ENCODE measurements around the gene ITGA8. TPM values are rescaled to one million over a fixed set of nuclear protein-coding genes. Genes with fewer than 3 reads are reported as not detected.
"Not testable (repeated sequence)": the region's sequence is repeated elsewhere in the genome, so short reads cannot be mapped to it uniquely, and the experiment has no call there.

The ITGA8 gene
- total and polyA plus RNA-seq, 7 experiments from 2014 or later: not detected

DNA sequence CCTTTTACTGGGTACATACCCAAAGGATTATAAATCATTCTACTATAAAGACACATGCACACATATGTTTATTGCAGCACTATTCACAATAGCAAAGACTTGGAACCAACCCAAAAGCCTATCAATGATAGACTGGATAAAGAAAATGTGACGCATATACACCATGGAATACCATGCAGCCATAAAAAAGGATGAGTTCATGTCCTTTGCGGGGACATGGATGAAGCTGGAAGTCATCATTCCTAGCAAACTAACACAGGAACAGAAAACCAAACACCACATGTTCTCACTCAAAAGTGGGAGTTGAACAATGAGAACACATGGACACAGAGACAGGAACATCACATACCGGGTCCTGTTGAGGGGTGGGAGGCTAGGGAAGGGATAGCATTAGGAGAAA lies 88.5 kb downstream of the ITGA8 start:
- H3K4me1 Mint-ChIP-seq: not testable (repeated sequence)

DNA sequence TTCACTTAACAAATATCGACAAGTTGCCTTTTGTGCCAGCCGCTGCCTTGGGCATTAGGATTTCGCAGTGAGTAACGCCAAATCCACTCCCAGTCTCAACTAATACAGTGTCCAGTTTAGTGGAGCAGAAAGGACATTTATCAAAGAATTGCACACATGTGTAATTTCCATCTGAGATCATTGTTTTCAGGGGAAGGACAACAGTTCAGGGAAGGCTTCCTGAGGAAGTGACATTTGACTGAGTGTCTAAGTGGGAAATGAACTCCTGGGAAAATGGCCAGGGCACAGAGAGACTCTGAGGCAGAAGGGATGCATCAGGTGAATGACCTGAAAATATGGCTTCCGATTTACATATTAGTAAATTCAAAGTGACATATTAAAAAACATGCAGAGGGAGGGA lies 89.4 kb downstream of the ITGA8 start:
- CTCF ChIA-PET: no interaction called here
- Mint-ChIP-seq H3K4me1 (no peaks in the 10 kb centered on the region), H3K27me3 (peaks cover 0 to 16% (median 10%) of the 10 kb centered on the region in 5 donors)

More for the DNA sequence above, 88.5 kb downstream of the ITGA8 start:
- H3K4me3 Mint-ChIP-seq; H3K27me3 ChIP-seq (ENCODE audit: control insufficient read depth in 2 of 2, insufficient read depth in 2 of 2, low read length in 2 of 2); H3K9me3 ChIP-seq (ENCODE audit: control insufficient read depth in 2 of 3, low read length in 3 of 3); H3K27ac ChIP-seq (ENCODE audit: low read depth, low read length); H3K27ac Mint-ChIP-seq; POLR2A ChIA-PET; ATAC-seq; intact Hi-C loops (cut with micrococcal nuclease); CTCF ChIA-PET; H3K36me3 Mint-ChIP-seq; H3K4me3 ChIP-seq (ENCODE audit: low read length); H3K9me3 Mint-ChIP-seq; DNase-seq; H3K36me3 ChIP-seq (ENCODE audit: control insufficient read depth in 2 of 3, insufficient read depth in 3 of 3, low read length in 3 of 3); H3K4me1 ChIP-seq (ENCODE audit: control insufficient read depth in 2 of 2, insufficient read depth in 2 of 2, low read length in 2 of 2): not testable (repeated sequence)
- peaks cover 0 to 16% (median 13%) of the 10 kb centered on the region in 5 donors for H3K27me3 Mint-ChIP-seq

DNA sequence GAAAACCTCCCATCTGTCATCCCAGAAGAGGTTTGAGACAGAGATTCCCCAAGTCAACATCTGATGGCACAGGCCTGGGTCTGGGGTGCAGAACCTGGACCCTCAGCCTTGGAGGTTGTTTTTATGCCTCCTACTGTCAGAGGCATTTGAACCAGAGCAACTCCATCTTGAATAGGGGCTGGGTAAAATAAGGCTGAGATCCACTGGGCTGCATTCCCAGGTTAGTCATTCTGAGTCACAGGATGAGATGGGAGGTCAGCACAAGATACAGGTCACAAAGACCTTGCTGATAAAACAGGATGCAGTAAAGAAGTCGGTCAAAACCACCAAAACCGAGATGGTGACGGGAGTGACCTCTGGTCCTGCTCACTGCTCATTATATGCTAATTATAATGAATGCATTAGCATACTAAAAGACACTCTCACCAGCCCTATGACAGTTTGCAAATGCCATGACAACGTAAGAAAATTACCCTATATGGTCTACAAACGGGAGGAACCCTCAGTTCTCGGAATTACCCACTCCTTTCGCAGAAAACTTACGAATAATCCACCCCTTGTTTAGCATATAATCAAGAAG lies 92.0 kb downstream of the ITGA8 start:
- Histone ChIP-seq H3K36me3 (ENCODE audit: control insufficient read depth in 2 of 3, insufficient read depth in 3 of 3, low read length in 3 of 3) (no peaks in the 10 kb centered on the region), H3K9me3 (ENCODE audit: control insufficient read depth in 2 of 3, low read length in 3 of 3) (no peaks in the 10 kb centered on the region), H3K4me1 (ENCODE audit: control insufficient read depth in 2 of 2, insufficient read depth in 2 of 2, low read length in 2 of 2) (no peaks in the 10 kb centered on the region), H3K4me3 (ENCODE audit: low read length) (no peak overlapping the region), H3K27ac (ENCODE audit: low read depth, low read length) (no peak overlapping the region), H3K27me3 (ENCODE audit: control insufficient read depth in 2 of 2, insufficient read depth in 2 of 2, low read length in 2 of 2) (no peaks in the 10 kb centered on the region)
- ATAC-seq (no peak), DNase-seq (no peak)
- Mint-ChIP-seq H3K4me1 (peaks cover 0 to 1% (median 0%) of the 10 kb centered on the region in 7 donors), H3K27me3 (peaks cover 0 to 16% (median 10%) of the 10 kb centered on the region in 5 donors), H3K27ac (no peak overlapping the region), H3K4me3 (no peak overlapping the region), H3K9me3 (peaks cover 0 to 5% (median 1%) of the 10 kb centered on the region in 11 donors), H3K36me3 (peaks cover 0 to 4% (median 0%) of the 10 kb centered on the region in 5 donors)
- ChIA-PET CTCF (no interaction called here), POLR2A (no interaction called here)
- intact Hi-C loops (cut with micrococcal nuclease): no loop called here

More for the DNA sequence above, 89.4 kb downstream of the ITGA8 start:
- ATAC-seq (no peak), DNase-seq (no peak)
- Histone ChIP-seq H3K36me3 (ENCODE audit: control insufficient read depth in 2 of 3, insufficient read depth in 3 of 3, low read length in 3 of 3) (no peaks in the 10 kb centered on the region), H3K4me1 (ENCODE audit: control insufficient read depth in 2 of 2, insufficient read depth in 2 of 2, low read length in 2 of 2) (no peaks in the 10 kb centered on the region), H3K9me3 (ENCODE audit: control insufficient read depth in 2 of 3, low read length in 3 of 3) (no peaks in the 10 kb centered on the region), H3K27ac (ENCODE audit: low read depth, low read length) (no peak overlapping the region), H3K4me3 (ENCODE audit: low read length) (no peak overlapping the region), H3K27me3 (ENCODE audit: control insufficient read depth in 2 of 2, insufficient read depth in 2 of 2, low read length in 2 of 2) (no peaks in the 10 kb centered on the region)
- no peak overlapping the region for H3K4me3 Mint-ChIP-seq
- H3K36me3 Mint-ChIP-seq: peaks cover 0 to 4% (median 0%) of the 10 kb centered on the region in 5 donors
- POLR2A ChIA-PET: no interaction called here
- intact Hi-C loops (cut with micrococcal nuclease): no loop called here
- peaks cover 0 to 5% (median 1%) of the 10 kb centered on the region in 11 donors for H3K9me3 Mint-ChIP-seq
- no peak overlapping the region for H3K27ac Mint-ChIP-seq

DNA sequence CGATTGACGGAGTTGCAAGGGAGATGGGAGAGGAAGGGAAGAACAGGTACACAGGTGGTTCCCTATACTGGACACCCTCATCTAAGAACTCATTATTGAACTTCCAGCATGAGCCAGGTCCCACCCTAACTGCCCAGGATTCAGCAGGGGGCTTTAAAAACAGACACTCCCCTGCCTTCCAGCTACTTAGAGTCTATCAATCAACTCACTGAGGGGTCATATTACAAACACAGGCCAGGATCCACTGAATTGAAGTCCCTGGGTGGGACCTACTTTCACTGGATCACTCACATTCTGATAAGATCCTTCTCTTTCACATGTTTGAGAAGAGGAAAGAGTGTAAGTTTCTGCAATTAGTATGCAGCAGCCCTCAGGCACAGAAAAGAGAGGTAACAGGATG lies 92.8 kb downstream of the ITGA8 start:
- H3K9me3 ChIP-seq (ENCODE audit: control insufficient read depth in 2 of 3, low read length in 3 of 3): no peaks in the 10 kb centered on the region
- H3K4me3 ChIP-seq (ENCODE audit: low read length): no peak overlapping the region
- Mint-ChIP-seq H3K27me3 (peaks cover 0 to 16% (median 13%) of the 10 kb centered on the region in 5 donors), H3K36me3 (peaks cover 0 to 4% (median 0%) of the 10 kb centered on the region in 5 donors), H3K27ac (no peak overlapping the region), H3K9me3 (peaks cover 0 to 5% (median 1%) of the 10 kb centered on the region in 11 donors), H3K4me3 (no peak overlapping the region), H3K4me1 (peaks cover 0 to 1% (median 0%) of the 10 kb centered on the region in 7 donors)
- ChIA-PET CTCF (no interaction called here), POLR2A (no interaction called here)
- no peaks in the 10 kb centered on the region for H3K4me1 ChIP-seq (ENCODE audit: control insufficient read depth in 2 of 2, insufficient read depth in 2 of 2, low read length in 2 of 2)
- intact Hi-C loops (cut with micrococcal nuclease): no loop called here
- DNase-seq (no peak), ATAC-seq (no peak)
- no peak overlapping the region for H3K27ac ChIP-seq (ENCODE audit: low read depth, low read length)
- H3K36me3 ChIP-seq (ENCODE audit: control insufficient read depth in 2 of 3, insufficient read depth in 3 of 3, low read length in 3 of 3): no peaks in the 10 kb centered on the region
- H3K27me3 ChIP-seq (ENCODE audit: control insufficient read depth in 2 of 2, insufficient read depth in 2 of 2, low read length in 2 of 2): no peaks in the 10 kb centered on the region

DNA sequence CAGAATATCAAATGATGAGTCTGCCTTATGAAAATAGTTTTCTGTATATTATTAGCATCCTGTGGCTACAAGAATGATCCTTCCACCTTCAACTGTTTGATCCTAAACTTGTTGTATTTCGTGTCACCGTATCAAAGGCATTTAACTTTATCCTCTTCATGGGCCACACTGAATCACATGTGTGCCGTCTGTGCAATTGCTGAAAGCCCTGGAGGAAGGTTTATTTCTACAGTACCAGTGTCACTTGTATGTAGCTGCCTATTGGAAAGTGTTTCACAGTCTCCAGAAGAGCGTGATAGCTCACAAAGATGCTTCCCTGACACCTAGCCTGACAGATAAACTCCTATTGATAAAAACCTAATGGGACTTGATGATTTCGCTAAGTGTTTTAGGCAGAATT lies 94.5 kb downstream of the ITGA8 start:
- no peak overlapping the region for H3K4me3 ChIP-seq (ENCODE audit: low read length)
- ChIA-PET POLR2A (no interaction called here), CTCF (no interaction called here)
- H3K27me3 Mint-ChIP-seq: peaks cover 2 to 26% (median 7%) of the 10 kb centered on the region in 5 donors
- H3K4me1 ChIP-seq (ENCODE audit: control insufficient read depth in 2 of 2, insufficient read depth in 2 of 2, low read length in 2 of 2): no peaks in the 10 kb centered on the region
- no peak overlapping the region for H3K27ac Mint-ChIP-seq
- no peak overlapping the region for H3K27ac ChIP-seq (ENCODE audit: low read depth, low read length)
- H3K36me3 Mint-ChIP-seq: peaks cover 0 to under 1% (median 0%) of the 10 kb centered on the region in 5 donors
- intact Hi-C loops (cut with micrococcal nuclease): no loop called here
- H3K9me3 Mint-ChIP-seq: peaks cover 0 to 5% (median 1%) of the 10 kb centered on the region in 11 donors
- H3K4me3 Mint-ChIP-seq: no peak overlapping the region
- no peaks in the 10 kb centered on the region for H3K36me3 ChIP-seq (ENCODE audit: control insufficient read depth in 2 of 3, insufficient read depth in 3 of 3, low read length in 3 of 3)
- peaks cover 0 to 1% (median 0%) of the 10 kb centered on the region in 7 donors for H3K4me1 Mint-ChIP-seq
- no peak for ATAC-seq
- no peak for DNase-seq
- H3K9me3 ChIP-seq (ENCODE audit: control insufficient read depth in 2 of 3, low read length in 3 of 3): no peaks in the 10 kb centered on the region
- peaks cover 0 to 2% of the 10 kb centered on the region in 2 donors for H3K27me3 ChIP-seq (ENCODE audit: control insufficient read depth in 2 of 2, insufficient read depth in 2 of 2, low read length in 2 of 2)

GRCh38 chr10:15624401-15625196 lies 95.1 kb downstream of the ITGA8 start:
- no peaks in the 10 kb centered on the region for H3K36me3 Mint-ChIP-seq
- peaks cover 2 to 26% (median 6%) of the 10 kb centered on the region in 5 donors for H3K27me3 Mint-ChIP-seq
- intact Hi-C loops (cut with micrococcal nuclease): no loop called here

More at GRCh38 chr10:15624401-15625196, 95.1 kb downstream of the ITGA8 start:
- POLR2A ChIA-PET: no interaction called here
- Histone ChIP-seq H3K9me3 (ENCODE audit: control insufficient read depth in 2 of 3, low read length in 3 of 3) (no peaks in the 10 kb centered on the region), H3K27ac (ENCODE audit: low read depth, low read length) (no peak overlapping the region), H3K36me3 (ENCODE audit: control insufficient read depth in 2 of 3, insufficient read depth in 3 of 3, low read length in 3 of 3) (no peaks in the 10 kb centered on the region), H3K27me3 (ENCODE audit: control insufficient read depth in 2 of 2, insufficient read depth in 2 of 2, low read length in 2 of 2) (peaks cover 0 to 2% of the 10 kb centered on the region in 2 donors), H3K4me1 (ENCODE audit: control insufficient read depth in 2 of 2, insufficient read depth in 2 of 2, low read length in 2 of 2) (no peaks in the 10 kb centered on the region), H3K4me3 (ENCODE audit: low read length) (no peak overlapping the region)
- Mint-ChIP-seq H3K9me3 (peaks cover 0 to 5% (median 1%) of the 10 kb centered on the region in 11 donors), H3K27ac (peak overlapping the region in 1 of 9 donors; percentile 77), H3K4me1 (peaks cover 0 to 1% (median 0%) of the 10 kb centered on the region in 7 donors), H3K4me3 (no peak overlapping the region)
- ATAC-seq (no peak), DNase-seq (no peak)
- CTCF ChIA-PET: no interaction called here
